ENCODE data around the gene DDAH2.

Gene DDAH2

GRCh38 chr6:31742894-31743293 lies 13.8 kb upstream of the DDAH2 start:
- no peak for DNase-seq
- intact Hi-C loops (cut with DNase I; ENCODE audit: low total_unique reads): loop anchor here (5.0 kb wide), 1 partner anchor 49 kb away; no protein-coding TSS in a partner anchor
- Histone ChIP-seq H3K4me1 (peaks cover 0 to 21% (median 9%) of the 10 kb centered on the region in 4 donors), H3K27me3 (no peaks in the 10 kb centered on the region), H3K27ac (no peak overlapping the region), H3K4me3 (no peak overlapping the region), H3K36me3 (no peaks in the 10 kb centered on the region), H3K9me3 (no peaks in the 10 kb centered on the region)
- TF ChIP-seq, protein P1, sequence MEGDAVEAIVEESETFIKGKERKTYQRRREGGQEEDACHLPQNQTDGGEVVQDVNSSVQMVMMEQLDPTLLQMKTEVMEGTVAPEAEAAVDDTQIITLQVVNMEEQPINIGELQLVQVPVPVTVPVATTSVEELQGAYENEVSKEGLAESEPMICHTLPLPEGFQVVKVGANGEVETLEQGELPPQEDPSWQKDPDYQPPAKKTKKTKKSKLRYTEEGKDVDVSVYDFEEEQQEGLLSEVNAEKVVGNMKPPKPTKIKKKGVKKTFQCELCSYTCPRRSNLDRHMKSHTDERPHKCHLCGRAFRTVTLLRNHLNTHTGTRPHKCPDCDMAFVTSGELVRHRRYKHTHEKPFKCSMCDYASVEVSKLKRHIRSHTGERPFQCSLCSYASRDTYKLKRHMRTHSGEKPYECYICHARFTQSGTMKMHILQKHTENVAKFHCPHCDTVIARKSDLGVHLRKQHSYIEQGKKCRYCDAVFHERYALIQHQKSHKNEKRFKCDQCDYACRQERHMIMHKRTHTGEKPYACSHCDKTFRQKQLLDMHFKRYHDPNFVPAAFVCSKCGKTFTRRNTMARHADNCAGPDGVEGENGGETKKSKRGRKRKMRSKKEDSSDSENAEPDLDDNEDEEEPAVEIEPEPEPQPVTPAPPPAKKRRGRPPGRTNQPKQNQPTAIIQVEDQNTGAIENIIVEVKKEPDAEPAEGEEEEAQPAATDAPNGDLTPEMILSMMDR (IDR thresholded peaks at IDR 0.05): no peak

GRCh38 chr6:31741815-31742214 lies 12.7 kb upstream of the DDAH2 start:
- H3K27me3 ChIP-seq: no peaks in the 10 kb centered on the region
- H3K4me3 ChIP-seq: no peak overlapping the region
- no peak overlapping the region for H3K27ac ChIP-seq
- TF ChIP-seq, protein P1 (IDR thresholded peaks at IDR 0.05): no peak
- intact Hi-C loops (cut with DNase I; ENCODE audit: low total_unique reads): loop anchor here (5.0 kb wide), 1 partner anchor 50 kb away; no protein-coding TSS in a partner anchor
- DNase-seq: no peak
- H3K36me3 ChIP-seq: no peaks in the 10 kb centered on the region
- H3K9me3 ChIP-seq: no peaks in the 10 kb centered on the region
- peaks cover 0 to 31% (median 12%) of the 10 kb centered on the region in 4 donors for H3K4me1 ChIP-seq

GRCh38 chr6:31740397-31741223 lies 11.5 kb upstream of the DDAH2 start:
- H3K9me3 ChIP-seq: no peaks in the 10 kb centered on the region
- H3K36me3 ChIP-seq: no peaks in the 10 kb centered on the region
- TF ChIP-seq, protein P1 (IDR thresholded peaks at IDR 0.05): no peak
- peak overlapping the region; percentile 34 to 58 for H3K27ac ChIP-seq
- DNase-seq: no peak
- no peaks in the 10 kb centered on the region for H3K27me3 ChIP-seq
- H3K4me1 ChIP-seq: peaks cover 0 to 33% (median 14%) of the 10 kb centered on the region in 4 donors
- intact Hi-C loops (cut with DNase I; ENCODE audit: low total_unique reads): loop anchor here (5.0 kb wide), 1 partner anchor 52 kb away; no protein-coding TSS in a partner anchor
- H3K4me3 ChIP-seq: peak overlapping the region; percentile 57 to 69

DNA sequence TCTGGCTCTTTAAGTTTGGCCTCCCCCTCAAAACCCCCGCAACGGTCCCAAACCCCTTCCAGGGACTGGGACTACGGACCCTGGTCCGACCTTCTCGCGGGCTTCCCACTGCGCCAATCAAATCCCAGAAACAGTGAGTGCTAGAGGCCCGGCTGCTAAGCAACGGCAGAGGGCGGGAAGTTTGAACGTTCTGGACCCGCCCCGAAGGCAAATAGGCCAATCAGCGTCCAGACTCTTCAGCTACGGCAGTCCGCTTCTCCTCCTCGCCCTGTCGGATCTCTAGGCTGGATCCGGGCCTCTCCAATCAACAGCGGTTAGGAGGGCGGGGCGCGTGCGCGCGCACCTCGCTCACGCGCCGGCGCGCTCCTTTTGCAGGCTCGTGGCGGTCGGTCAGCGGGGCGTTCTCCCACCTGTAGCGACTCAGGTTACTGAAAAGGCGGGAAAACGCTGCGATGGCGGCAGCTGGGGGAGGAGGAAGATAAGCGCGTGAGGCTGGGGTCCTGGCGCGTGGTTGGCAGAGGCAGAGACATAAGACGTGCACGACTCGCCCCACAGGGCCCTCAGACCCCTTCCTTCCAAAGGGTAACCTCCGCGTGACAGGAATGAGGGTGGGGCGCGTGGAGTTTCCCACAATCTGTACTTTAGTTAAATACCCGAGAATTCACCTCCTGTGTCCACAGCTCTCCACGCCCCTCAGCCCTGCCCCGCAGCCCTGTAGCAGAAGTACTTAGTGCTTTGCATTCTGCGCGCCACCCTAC lies 10.7 kb upstream of the DDAH2 start, which contains the start of gene MSH5:
Gene MSH5, plus strand, starts transcription at position 367 of the 758 bp plus-strand sequence. CDS start 462 bp downstream, outside the sequence.
- H3K9me3 ChIP-seq: no peaks in the 10 kb centered on the region
- no peaks in the 10 kb centered on the region for H3K27me3 ChIP-seq
- peaks cover 0 to 33% (median 14%) of the 10 kb centered on the region in 4 donors for H3K4me1 ChIP-seq
- H3K36me3 ChIP-seq: no peaks in the 10 kb centered on the region
- intact Hi-C loops (cut with DNase I; ENCODE audit: low total_unique reads): loop anchor here (5.0 kb wide), 2 partner anchors 38 to 52 kb away; partner anchors contain the start of gene ABHD16A
- TF ChIP-seq, protein P1 (IDR thresholded peaks at IDR 0.05): no peak
- peak within 1 kb of the TSS; percentile 34 to 58 for H3K27ac ChIP-seq
- peak within 1 kb of the TSS; percentile 57 to 69 for H3K4me3 ChIP-seq
- peak; percentile 98 to 99 for DNase-seq
